ENCODE measurements around the gene SSRP1.
"Not testable (repeated sequence)": the region's sequence is repeated elsewhere in the genome, so short reads cannot be mapped to it uniquely, and the experiment has no call there.

The SSRP1 gene

DNA sequence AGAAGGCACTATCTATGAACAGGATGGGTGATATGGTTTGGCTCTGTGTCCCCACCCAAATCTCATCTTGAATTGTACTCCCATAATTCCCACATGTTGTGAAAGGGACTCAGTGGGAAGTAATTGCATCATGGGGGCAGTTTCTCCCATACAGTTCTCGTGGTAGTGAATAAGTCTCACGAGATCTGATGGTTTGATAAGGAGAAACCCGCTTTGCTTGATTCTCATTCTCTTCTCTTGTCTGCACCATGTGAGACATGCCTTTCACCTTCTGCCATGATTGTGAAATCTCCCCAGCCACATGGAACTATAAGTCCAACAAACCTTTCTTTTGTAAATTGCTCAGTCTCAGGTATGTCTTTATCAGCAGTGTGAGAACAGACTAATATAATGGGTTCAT is 39.5 kb downstream of the SSRP1 start:
- DNase-seq, result not testable (repeated sequence)

- DNase-seq, result peak; percentile 93
Measured at GRCh38 chr11:57294225-57295131, 41.2 kb downstream of the SSRP1 start.

- no peak for DNase-seq
Measured at GRCh38 chr11:57290288-57290687, 45.4 kb downstream of the SSRP1 start.

DNA sequence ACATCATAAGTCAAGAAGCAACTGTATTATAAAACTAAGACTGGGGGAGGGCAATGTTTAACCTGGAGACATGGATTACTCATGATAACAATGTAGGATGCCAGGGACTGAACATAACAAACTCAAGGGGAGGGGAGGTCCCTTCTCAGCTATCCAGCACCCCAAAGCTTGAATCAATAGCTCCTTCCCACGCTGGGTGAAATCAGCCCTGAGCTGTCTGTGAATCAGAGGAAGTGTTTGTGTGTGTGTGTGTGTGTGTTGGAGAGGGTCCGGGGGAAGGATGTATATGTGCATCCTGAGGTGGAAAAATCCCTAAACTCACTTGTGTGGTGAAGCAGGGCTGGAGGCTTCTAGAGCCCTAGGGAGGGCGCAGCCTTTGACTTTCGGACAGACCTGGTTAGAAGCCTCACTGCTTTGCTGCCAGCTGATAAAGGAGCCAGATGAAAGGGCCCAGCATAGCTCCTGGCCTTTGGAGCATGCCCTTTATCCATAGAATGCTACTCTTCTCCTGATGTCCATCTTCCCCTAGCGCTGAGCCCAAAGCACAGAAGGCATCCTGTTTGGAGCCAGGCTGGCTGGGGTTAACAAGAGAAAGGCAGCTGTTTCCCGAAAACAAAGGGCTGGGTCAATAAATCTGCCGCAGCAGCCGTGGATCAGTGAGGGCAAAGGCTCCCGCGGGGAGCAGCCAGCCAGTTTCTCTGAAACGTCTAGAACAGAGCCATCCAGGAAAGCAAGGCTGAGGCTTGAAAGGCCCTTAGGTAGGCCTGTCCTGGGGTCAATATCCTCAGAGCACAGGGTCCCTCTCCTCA is 46.7 kb downstream of the SSRP1 start:
- DNase-seq, result peak; percentile 45

GRCh38 chr11:57287884-57288283 is 47.8 kb downstream of the SSRP1 start:
- DNase-seq, result no peak

GRCh38 chr11:57283231-57283990 is 52.3 kb downstream of the SSRP1 start:
- no peak for DNase-seq

DNA sequence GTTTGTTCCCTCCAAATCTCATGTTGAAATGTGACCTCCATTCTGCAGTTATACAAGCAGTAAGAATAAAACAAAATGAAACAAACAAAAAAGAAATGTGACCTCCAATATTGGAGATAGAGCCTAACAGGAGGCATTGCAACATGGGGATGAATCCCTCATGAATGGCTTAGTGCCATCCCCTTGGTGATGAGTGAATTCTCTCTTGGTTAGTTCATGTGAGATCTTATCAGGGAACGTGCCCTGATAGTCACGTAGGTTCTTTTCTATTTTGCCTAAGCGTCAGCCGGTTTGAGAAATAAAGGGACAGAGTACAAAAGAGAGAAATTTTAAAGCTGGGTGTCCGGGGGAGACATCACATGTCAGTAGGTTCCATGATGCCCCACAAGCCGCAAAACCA is 54.1 kb downstream of the SSRP1 start:
- not testable (repeated sequence) for DNase-seq

GRCh38 chr11:57279116-57279515 is 56.6 kb downstream of the SSRP1 start:
- DNase-seq, result no peak

DNA sequence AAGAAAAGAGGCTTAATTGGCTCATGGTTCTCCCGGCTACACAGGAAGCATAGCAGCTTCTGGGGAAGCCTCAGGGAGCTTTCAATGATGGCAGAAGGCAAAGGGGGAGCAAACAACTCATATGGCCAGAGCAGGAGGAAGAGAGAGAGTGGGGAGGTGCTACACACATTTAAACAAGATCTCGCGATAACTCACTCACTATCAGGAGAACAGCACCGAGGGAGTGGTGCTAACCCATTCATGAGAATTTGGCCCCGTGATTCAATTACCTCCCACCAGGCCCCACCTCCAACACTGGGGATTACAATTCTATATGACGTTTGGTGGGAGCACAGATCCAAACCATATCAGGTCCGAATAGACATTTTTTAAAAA is 57.0 kb downstream of the SSRP1 start:
- DNase-seq, result no peak

- DNase-seq, result peak; percentile 76
Measured at GRCh38 chr11:57277845-57278720, 57.6 kb downstream of the SSRP1 start.

DNA sequence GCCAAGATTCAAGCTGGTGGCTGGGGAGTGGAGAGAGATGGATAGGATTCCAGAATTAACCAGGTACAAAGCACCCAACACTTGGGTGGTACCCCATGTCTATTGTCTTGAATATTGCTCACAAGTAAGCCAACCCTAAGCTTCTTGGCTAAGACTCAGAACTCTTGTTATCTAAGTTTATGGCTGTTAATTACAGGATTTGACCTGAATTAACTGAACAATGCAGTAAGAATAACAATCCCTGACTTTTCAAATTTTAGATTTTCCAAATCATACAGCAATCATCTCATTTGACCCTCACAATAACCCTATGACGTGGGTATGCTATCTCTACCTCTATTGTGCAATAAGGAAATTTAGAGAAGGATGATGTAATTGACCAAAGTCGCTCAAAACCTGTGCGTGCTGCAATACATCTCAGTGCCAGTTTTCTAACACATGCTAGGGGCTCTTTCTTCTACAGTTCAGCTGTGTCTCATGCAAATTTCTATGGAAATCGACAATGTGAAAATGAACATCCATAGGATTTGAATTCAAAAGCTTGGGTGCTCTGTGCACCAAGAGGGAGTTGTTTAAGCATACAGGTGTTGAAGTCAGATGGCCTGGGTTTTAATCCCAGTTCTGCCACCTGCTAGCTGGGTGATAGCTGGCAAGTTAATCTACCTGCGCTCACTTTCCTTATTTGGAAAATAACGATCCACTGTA is 58.6 kb downstream of the SSRP1 start:
- peak; percentile 9 for DNase-seq

- DNase-seq, result no peak
Measured at GRCh38 chr11:57276169-57276970, 59.3 kb downstream of the SSRP1 start.

Measured in DMS79 treated with DMSO at 0.1 percent for 48 hours (cell line).